ENCODE data around the gene FPR1. TPM values are rescaled to one million over a fixed set of nuclear protein-coding genes. Genes with fewer than 3 reads are reported as not detected.

Gene FPR1
- not detected in 2 replicates for total RNA-seq

- no peak for TF ChIP-seq CTCF (IDR thresholded peaks at IDR 0.05; ENCODE audit: insufficient read depth, low read length, severe bottlenecking)
- peak; percentile 10 for DNase-seq (ENCODE audit: low read depth)
- Histone ChIP-seq H3K27me3 (ENCODE audit: control insufficient read depth, insufficient read depth, low read length) (no peaks in the 10 kb centered on the region), H3K4me3 (ENCODE audit: low read depth, low read length) (no peak within 1 kb of the TSS), H3K36me3 (ENCODE audit: control insufficient read depth, insufficient read depth, low read length) (no peaks in the 10 kb centered on the region)
- FAIRE-seq = no peak
Observed at GRCh38 chr19:51751655-51752054, at the start of gene FPR1. Gene FPR1 (minus strand): TSS chr19:51751878. CDS start chr19:51746994, 4,884 bp downstream.

GRCh38 chr19:51800473-51801244 lies 49.0 kb upstream of the FPR1 start:
- TF ChIP-seq CTCF (IDR thresholded peaks at IDR 0.05; ENCODE audit: insufficient read depth, low read length, severe bottlenecking) = no peak
- no peak overlapping the region for H3K4me3 ChIP-seq (ENCODE audit: low read depth, low read length)
- no peak for FAIRE-seq

GRCh38 chr19:51799774-51800472 lies 48.2 kb upstream of the FPR1 start:
- no peak for FAIRE-seq
- Histone ChIP-seq H3K36me3 (ENCODE audit: control insufficient read depth, insufficient read depth, low read length) (no peaks in the 10 kb centered on the region), H3K4me3 (ENCODE audit: low read depth, low read length) (no peak overlapping the region)

More at GRCh38 chr19:51800473-51801244, 49.0 kb upstream of the FPR1 start:
- Histone ChIP-seq H3K36me3 (ENCODE audit: control insufficient read depth, insufficient read depth, low read length) (no peaks in the 10 kb centered on the region), H3K27me3 (ENCODE audit: control insufficient read depth, insufficient read depth, low read length) (no peaks in the 10 kb centered on the region)
- no peak for DNase-seq (ENCODE audit: low read depth)

GRCh38 chr19:51799034-51799773 lies 47.5 kb upstream of the FPR1 start:
- Histone ChIP-seq H3K27me3 (ENCODE audit: control insufficient read depth, insufficient read depth, low read length) (no peaks in the 10 kb centered on the region), H3K36me3 (ENCODE audit: control insufficient read depth, insufficient read depth, low read length) (no peaks in the 10 kb centered on the region), H3K4me3 (ENCODE audit: low read depth, low read length) (no peak overlapping the region)
- TF ChIP-seq CTCF (IDR thresholded peaks at IDR 0.05; ENCODE audit: insufficient read depth, low read length, severe bottlenecking) = no peak
- FAIRE-seq (no peak), DNase-seq (ENCODE audit: low read depth) (peak; percentile 76)

More at GRCh38 chr19:51799774-51800472, 48.2 kb upstream of the FPR1 start:
- no peaks in the 10 kb centered on the region for H3K27me3 ChIP-seq (ENCODE audit: control insufficient read depth, insufficient read depth, low read length)
- TF ChIP-seq CTCF (IDR thresholded peaks at IDR 0.05; ENCODE audit: insufficient read depth, low read length, severe bottlenecking) = no peak
- no peak for DNase-seq (ENCODE audit: low read depth)

GRCh38 chr19:51798062-51798461 lies 46.4 kb upstream of the FPR1 start:
- FAIRE-seq (no peak), DNase-seq (ENCODE audit: low read depth) (no peak)
- H3K36me3 ChIP-seq (ENCODE audit: control insufficient read depth, insufficient read depth, low read length) = no peaks in the 10 kb centered on the region
- TF ChIP-seq CTCF (IDR thresholded peaks at IDR 0.05; ENCODE audit: insufficient read depth, low read length, severe bottlenecking) = no peak
- no peaks in the 10 kb centered on the region for H3K27me3 ChIP-seq (ENCODE audit: control insufficient read depth, insufficient read depth, low read length)
- H3K4me3 ChIP-seq (ENCODE audit: low read depth, low read length) = no peak overlapping the region

Measured in bronchial epithelial cell (primary cell).